ENCODE measurements around the gene MZF1.

GRCh38 chr19:58571575-58571947 lies 1.6 kb downstream of the MZF1 start:
- TF ChIP-seq, protein P1, sequence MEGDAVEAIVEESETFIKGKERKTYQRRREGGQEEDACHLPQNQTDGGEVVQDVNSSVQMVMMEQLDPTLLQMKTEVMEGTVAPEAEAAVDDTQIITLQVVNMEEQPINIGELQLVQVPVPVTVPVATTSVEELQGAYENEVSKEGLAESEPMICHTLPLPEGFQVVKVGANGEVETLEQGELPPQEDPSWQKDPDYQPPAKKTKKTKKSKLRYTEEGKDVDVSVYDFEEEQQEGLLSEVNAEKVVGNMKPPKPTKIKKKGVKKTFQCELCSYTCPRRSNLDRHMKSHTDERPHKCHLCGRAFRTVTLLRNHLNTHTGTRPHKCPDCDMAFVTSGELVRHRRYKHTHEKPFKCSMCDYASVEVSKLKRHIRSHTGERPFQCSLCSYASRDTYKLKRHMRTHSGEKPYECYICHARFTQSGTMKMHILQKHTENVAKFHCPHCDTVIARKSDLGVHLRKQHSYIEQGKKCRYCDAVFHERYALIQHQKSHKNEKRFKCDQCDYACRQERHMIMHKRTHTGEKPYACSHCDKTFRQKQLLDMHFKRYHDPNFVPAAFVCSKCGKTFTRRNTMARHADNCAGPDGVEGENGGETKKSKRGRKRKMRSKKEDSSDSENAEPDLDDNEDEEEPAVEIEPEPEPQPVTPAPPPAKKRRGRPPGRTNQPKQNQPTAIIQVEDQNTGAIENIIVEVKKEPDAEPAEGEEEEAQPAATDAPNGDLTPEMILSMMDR (IDR thresholded peaks at IDR 0.05; ENCODE audit: borderline replicate concordance, extremely low read depth, low read length, poor library complexity, severe bottlenecking), result no peak
- no peak for TF ChIP-seq EZH2 (IDR thresholded peaks at IDR 0.05; ENCODE audit: borderline replicate concordance, low read depth, low read length, severe bottlenecking)
